Activated naive CD8-positive, alpha-beta T cell treated with anti-CD3 and anti-CD28 coated beads, Interleukin-2, amount 50 U/mL, for 24 hours (primary cell): Measurements from ENCODE around the gene KDM3B.
"Not testable (repeated sequence)": the region's sequence is repeated elsewhere in the genome, so short reads cannot be mapped to it uniquely, and the experiment has no call there.

Experiments
- ATAC-seq: fragments of 150-1000 bp; cut with Tn5 transposase; one replicate; pipeline ENCODE4 v1.10.0; 2021
- DNase-seq: peaks from one replicate; pipeline ENCODE4 v3.0.0; 2021
- H3K27ac Mint-ChIP-seq: one replicate; pipeline ENCODE4 v1.8.0; 2021; ENCODE audit warnings: mild to moderate bottlenecking, mixed read lengths
- H3K27me3 Mint-ChIP-seq: one replicate; pipeline ENCODE4 v1.8.0; 2021; ENCODE audit warnings: mixed read lengths
- H3K36me3 Mint-ChIP-seq: one replicate; pipeline ENCODE4 v1.8.0; 2021; ENCODE audit warnings: low read depth, mixed read lengths
- H3K4me1 Mint-ChIP-seq: one replicate; pipeline ENCODE4 v1.8.0; 2021; ENCODE audit warnings: mixed read lengths
- H3K4me3 Mint-ChIP-seq: one replicate; pipeline ENCODE4 v1.8.0; 2021; ENCODE audit warnings: mild to moderate bottlenecking, moderate library complexity, mixed read lengths
- H3K9me3 Mint-ChIP-seq: one replicate; pipeline ENCODE4 v1.8.0; 2021; ENCODE audit warnings: mixed read lengths

Gene KDM3B

GRCh38 chr5:138402640-138403039, 50.2 kb downstream of the KDM3B start:
- DNase-seq (no peak), ATAC-seq (peak; percentile 49)
- H3K9me3 Mint-ChIP-seq: no peaks in the 10 kb centered on the region
- H3K4me1 Mint-ChIP-seq: peaks cover 6% of the 10 kb centered on the region
- no peaks in the 10 kb centered on the region for H3K27me3 Mint-ChIP-seq
- no peak overlapping the region for H3K4me3 Mint-ChIP-seq
- peaks cover 42% of the 10 kb centered on the region for H3K36me3 Mint-ChIP-seq
- H3K27ac Mint-ChIP-seq: no peak overlapping the region

DNA sequence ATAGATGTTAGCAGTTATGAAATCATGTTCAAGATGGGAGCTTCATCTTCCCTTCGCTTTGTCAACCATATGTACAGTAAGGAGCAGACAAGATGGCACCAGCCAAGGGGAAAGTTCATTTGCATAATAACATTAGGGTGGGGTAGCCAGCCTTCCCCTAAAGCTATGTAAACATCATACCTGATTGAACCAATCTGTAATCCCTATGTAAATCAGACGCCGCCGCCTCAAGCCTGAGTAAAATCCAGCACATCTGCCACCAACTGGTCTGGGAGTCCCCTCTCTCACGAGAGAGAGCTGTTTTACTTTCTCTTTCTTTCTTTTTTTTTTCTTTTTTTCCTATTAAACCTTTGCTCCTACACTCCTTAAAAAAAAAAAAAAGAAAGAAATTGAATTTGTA, 55.5 kb downstream of the KDM3B start:
- ATAC-seq (peak; percentile 63), DNase-seq (peak; percentile 8)
- peak overlapping the region; percentile 24 for H3K27ac Mint-ChIP-seq
- peaks cover 20% of the 10 kb centered on the region for H3K36me3 Mint-ChIP-seq
- H3K4me3 Mint-ChIP-seq: no peak overlapping the region
- no peaks in the 10 kb centered on the region for H3K27me3 Mint-ChIP-seq
- peaks cover 8% of the 10 kb centered on the region for H3K4me1 Mint-ChIP-seq
- no peaks in the 10 kb centered on the region for H3K9me3 Mint-ChIP-seq

GRCh38 chr5:138410996-138411640, 58.6 kb downstream of the KDM3B start:
- H3K27me3 Mint-ChIP-seq: not testable (repeated sequence)
- peaks cover 24% of the 10 kb centered on the region for H3K36me3 Mint-ChIP-seq
- peak; percentile 25 for DNase-seq

GRCh38 chr5:138418444-138418843, 66.0 kb downstream of the KDM3B start:
- H3K4me1 Mint-ChIP-seq: no peaks in the 10 kb centered on the region
- DNase-seq: no peak
- no peaks in the 10 kb centered on the region for H3K9me3 Mint-ChIP-seq
- no peak overlapping the region for H3K4me3 Mint-ChIP-seq
- H3K27me3 Mint-ChIP-seq: no peaks in the 10 kb centered on the region
- peaks cover 47% of the 10 kb centered on the region for H3K36me3 Mint-ChIP-seq
- no peak for ATAC-seq
- no peak overlapping the region for H3K27ac Mint-ChIP-seq

More at GRCh38 chr5:138410996-138411640, 58.6 kb downstream of the KDM3B start:
- not testable (repeated sequence) for H3K9me3 Mint-ChIP-seq, H3K4me3 Mint-ChIP-seq, H3K27ac Mint-ChIP-seq, H3K4me1 Mint-ChIP-seq, ATAC-seq

- ATAC-seq (no peak), DNase-seq (no peak)
- Mint-ChIP-seq H3K4me1 (no peaks in the 10 kb centered on the region), H3K4me3 (no peak overlapping the region), H3K9me3 (no peaks in the 10 kb centered on the region), H3K27ac (no peak overlapping the region), H3K27me3 (no peaks in the 10 kb centered on the region), H3K36me3 (peaks cover 55% of the 10 kb centered on the region)
Measured at GRCh38 chr5:138425079-138425478, 72.6 kb downstream of the KDM3B start.

- H3K27me3 Mint-ChIP-seq: no peaks in the 10 kb centered on the region
- H3K9me3 Mint-ChIP-seq: no peaks in the 10 kb centered on the region
- H3K27ac Mint-ChIP-seq: no peak overlapping the region
- H3K4me3 Mint-ChIP-seq: no peak overlapping the region
- ATAC-seq (no peak), DNase-seq (no peak)
- peaks cover 10% of the 10 kb centered on the region for H3K4me1 Mint-ChIP-seq
- H3K36me3 Mint-ChIP-seq: peaks cover 16% of the 10 kb centered on the region
Measured at GRCh38 chr5:138435943-138436342, 83.5 kb downstream of the KDM3B start.

- ATAC-seq (no peak), DNase-seq (no peak)
- H3K27ac Mint-ChIP-seq: peak overlapping the region; percentile 65
- no peaks in the 10 kb centered on the region for H3K27me3 Mint-ChIP-seq
- H3K36me3 Mint-ChIP-seq: peaks cover 10% of the 10 kb centered on the region
- H3K9me3 Mint-ChIP-seq: no peaks in the 10 kb centered on the region
- H3K4me3 Mint-ChIP-seq: peak overlapping the region; percentile 71
- peaks cover 10% of the 10 kb centered on the region for H3K4me1 Mint-ChIP-seq
Measured at GRCh38 chr5:138438003-138438723, 85.7 kb downstream of the KDM3B start.

DNA sequence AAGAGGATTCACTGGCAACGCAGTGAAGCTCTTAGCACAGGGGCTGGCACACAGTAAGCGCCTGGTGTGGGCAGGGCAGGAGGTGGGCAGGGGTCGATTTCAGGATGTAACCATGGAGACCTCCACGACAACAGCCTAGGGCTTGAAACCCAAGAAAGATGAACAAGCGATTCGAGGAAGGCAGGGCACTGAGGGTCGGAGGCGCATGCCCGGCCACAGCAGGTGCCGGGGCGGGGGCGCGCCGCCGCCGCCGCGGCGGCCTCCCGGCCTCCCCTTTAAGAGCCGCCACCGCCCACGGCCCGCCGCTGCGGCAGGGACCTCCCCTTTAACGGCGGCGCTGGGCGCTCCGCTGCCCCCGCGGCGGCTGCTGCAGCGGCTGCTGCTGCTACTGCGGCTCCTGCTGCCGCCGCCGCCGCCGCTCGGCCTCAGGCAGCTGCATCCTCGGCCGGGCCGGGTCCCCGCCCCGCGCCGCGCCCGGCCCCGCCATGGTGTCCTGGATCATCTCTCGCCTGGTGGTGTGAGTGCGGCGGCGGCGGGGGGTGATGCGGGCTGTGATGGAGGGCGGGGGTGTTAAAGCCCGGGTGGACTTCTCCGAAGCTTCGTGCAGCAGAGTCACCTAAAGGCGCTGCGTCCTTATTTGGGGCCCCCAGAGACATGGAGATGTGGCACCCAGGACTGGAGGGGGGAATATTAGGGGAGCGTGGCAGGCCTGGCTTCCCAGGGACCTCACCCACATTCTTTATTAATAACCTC, 86.4 kb downstream of the KDM3B start, which contains the start of gene REEP2:
TSS of gene REEP2 (plus strand) at position 334 of the 753 bp plus-strand sequence. CDS start at position 486, 152 bp downstream.
- peak; percentile 74 for ATAC-seq
- H3K9me3 Mint-ChIP-seq: no peaks in the 10 kb centered on the region
- DNase-seq: peak; percentile 76
- peak within 1 kb of the TSS; percentile 71 for H3K4me3 Mint-ChIP-seq
- H3K36me3 Mint-ChIP-seq: peaks cover 7% of the 10 kb centered on the region
- H3K27me3 Mint-ChIP-seq: no peaks in the 10 kb centered on the region
- peaks cover 10% of the 10 kb centered on the region for H3K4me1 Mint-ChIP-seq
- peak within 1 kb of the TSS; percentile 65 for H3K27ac Mint-ChIP-seq

DNA sequence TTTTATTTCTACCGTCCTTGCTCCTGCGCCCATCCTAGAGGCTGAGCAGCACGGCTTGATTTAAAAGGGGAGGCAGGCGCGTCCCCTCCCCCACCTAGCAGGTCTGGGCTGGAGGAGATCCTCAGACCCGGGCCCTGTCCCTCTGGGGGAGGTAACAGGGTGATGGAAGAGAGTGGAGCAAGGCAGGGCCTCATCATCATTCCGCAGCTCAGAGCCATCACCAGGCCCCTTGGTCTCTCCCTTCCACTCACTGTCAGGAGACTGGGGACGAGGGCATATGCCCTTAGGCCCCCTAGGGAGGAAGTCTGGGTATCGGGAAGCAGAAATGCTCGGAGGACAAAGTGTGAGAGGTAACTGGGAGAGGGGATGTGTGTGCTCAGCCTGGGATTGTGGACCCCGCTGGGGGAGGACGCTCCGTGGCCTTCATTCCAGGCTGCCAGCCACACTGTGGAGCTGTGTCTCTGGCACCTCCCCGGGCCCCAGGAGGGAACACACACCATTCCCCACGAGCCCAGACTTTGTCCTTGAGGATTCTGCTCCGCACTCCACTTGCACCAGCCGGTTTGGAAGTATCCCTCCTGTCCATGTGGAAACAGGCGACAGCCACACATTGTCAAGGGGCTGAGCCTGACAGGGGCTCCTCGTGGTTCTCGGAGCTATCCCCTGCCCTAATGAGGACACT, 87.1 kb downstream of the KDM3B start:
- no peaks in the 10 kb centered on the region for H3K9me3 Mint-ChIP-seq
- peak overlapping the region; percentile 69 for H3K4me3 Mint-ChIP-seq
- no peak for DNase-seq
- H3K27ac Mint-ChIP-seq: no peak overlapping the region
- no peak for ATAC-seq
- H3K4me1 Mint-ChIP-seq: peaks cover 10% of the 10 kb centered on the region
- H3K36me3 Mint-ChIP-seq: peaks cover 6% of the 10 kb centered on the region
- H3K27me3 Mint-ChIP-seq: no peaks in the 10 kb centered on the region

GRCh38 chr5:138440159-138441073, 87.9 kb downstream of the KDM3B start:
- H3K27me3 Mint-ChIP-seq: no peaks in the 10 kb centered on the region
- ATAC-seq: no peak
- peaks cover 10% of the 10 kb centered on the region for H3K4me1 Mint-ChIP-seq
- DNase-seq: no peak
- peak overlapping the region; percentile 30 for H3K4me3 Mint-ChIP-seq
- no peak overlapping the region for H3K27ac Mint-ChIP-seq
- no peaks in the 10 kb centered on the region for H3K9me3 Mint-ChIP-seq
- peaks cover 2% of the 10 kb centered on the region for H3K36me3 Mint-ChIP-seq

DNA sequence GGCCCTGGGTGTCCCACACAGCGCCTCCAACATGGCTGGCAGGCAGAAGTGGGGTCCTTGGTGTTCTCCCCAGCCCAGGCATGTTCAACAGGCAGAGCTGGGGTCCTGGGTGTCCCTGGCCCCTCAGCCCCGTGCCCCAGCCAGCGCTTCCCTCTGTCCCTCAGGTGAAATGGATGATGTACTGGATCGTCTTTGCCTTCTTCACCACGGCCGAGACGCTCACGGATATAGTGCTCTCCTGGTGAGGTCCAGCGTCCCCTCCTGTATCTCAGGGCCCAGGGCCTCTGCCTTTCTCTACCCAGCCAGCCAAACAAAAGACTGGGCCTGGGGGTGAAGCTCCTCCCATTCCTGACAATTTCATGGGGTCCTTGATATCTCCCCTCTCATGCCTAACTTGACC, 88.7 kb downstream of the KDM3B start:
- DNase-seq (no peak), ATAC-seq (no peak)
- no peaks in the 10 kb centered on the region for H3K27me3 Mint-ChIP-seq
- H3K36me3 Mint-ChIP-seq: no peaks in the 10 kb centered on the region
- H3K4me1 Mint-ChIP-seq: peaks cover 10% of the 10 kb centered on the region
- H3K27ac Mint-ChIP-seq: no peak overlapping the region
- H3K9me3 Mint-ChIP-seq: no peaks in the 10 kb centered on the region
- no peak overlapping the region for H3K4me3 Mint-ChIP-seq

DNA sequence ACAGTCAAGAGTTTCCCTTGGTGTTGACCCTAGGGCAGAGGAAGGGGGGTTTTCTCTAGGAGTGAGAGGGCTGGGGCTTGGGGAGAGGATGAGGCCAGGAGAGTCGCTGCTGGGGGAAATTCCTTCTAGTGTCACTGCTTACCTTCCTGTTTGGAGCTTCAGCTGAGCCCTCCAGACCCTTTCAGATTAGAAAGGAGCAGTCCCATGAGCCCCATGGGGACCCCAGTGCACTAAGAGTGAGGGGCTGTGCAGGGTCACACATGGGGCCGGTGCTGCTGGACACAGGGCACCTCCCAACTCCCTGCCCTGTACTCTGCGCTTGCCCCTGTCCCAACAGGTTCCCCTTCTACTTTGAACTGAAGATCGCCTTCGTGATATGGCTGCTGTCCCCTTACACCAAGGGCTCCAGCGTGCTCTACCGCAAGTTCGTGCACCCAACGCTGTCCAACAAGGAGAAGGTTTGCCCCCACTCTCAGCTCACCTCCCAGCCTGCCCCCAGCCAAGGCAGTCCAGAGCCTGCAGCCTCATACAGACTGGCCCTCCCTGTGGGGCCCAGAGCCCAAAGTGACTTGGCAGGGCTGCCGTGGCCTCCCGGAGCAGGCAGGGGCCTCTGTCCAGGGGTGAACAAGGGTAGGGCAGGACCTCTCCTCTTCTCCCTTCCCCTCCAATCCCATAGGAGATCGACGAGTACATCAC, 91.7 kb downstream of the KDM3B start:
- Mint-ChIP-seq H3K36me3 (no peaks in the 10 kb centered on the region), H3K4me3 (no peak overlapping the region), H3K27ac (no peak overlapping the region), H3K4me1 (peaks cover 4% of the 10 kb centered on the region), H3K27me3 (peaks cover 4% of the 10 kb centered on the region), H3K9me3 (no peaks in the 10 kb centered on the region)
- ATAC-seq: no peak
- DNase-seq: no peak
